PC-3 (cell line): Measurements from ENCODE around the gene ALG14.

ENCODE experiments used
- CTCF ChIP-seq: fragments of 300-600 bp; sonication (generic); conservative IDR thresholded peaks from 2 replicates; pipeline ENCODE4 v1.5.1; 2017; ENCODE audit warnings: antibody characterized with exemption, low read depth, mild to moderate bottlenecking, low read length
- EZH2phosphoT487 ChIP-seq: fragments of 300-600 bp; sonication (generic); IDR thresholded peaks from 2 replicates; pipeline ENCODE4 v1.6.1; 2018; ENCODE audit warnings: mild to moderate bottlenecking, antibody characterized with exemption, low read length, borderline replicate concordance

- TF ChIP-seq CTCF (no peak), EZH2phosphoT487 (no peak)
Observed at GRCh38 chr1:95118710-95119109, 46.0 kb upstream of the ALG14 start.
